Embryonic facial prominence (tissue), 1 donor: ENCODE results near the gene TMEM63A.
A peak's percentile ranks its signal among the peaks of the same experiment; 100 is the strongest.
"Not testable (repeated sequence)": the region's sequence is repeated elsewhere in the genome, so short reads cannot be mapped to it uniquely, and the experiment has no call there.

Source experiments
- DNase-seq: peaks from one replicate; pipeline ENCODE4 v3.0.0-alpha.2; 2016; ENCODE audit errors: extremely low spot score

Gene TMEM63A

DNA sequence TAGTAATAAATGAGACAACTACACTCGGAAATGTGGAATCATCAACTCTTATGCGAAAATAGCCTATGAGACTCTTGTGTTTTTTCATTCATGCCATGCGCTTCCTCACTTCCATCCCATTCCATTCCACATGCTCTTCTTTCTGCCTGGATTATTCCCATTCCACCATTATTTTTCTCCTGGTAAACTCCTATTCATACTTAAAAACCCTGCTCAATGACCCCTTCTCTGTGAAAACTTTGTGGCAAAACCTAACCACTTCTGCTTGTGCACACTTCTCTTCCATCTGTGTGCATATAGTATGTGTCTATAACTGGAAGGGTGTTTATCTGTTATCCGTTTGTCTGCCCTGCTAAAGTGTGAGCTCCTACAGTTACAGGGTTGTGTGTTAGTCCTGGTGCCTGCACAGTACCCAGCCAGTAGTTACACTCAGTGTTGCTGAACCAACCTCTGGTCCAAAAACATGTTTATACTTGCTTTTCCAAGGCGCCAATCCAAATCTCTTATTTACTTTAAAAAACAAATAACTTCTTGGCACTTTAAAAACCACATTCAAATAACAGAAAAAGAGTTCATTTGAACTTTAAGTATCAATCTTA lies 61.6 kb downstream of the TMEM63A start:
- DNase-seq, result no peak

DNA sequence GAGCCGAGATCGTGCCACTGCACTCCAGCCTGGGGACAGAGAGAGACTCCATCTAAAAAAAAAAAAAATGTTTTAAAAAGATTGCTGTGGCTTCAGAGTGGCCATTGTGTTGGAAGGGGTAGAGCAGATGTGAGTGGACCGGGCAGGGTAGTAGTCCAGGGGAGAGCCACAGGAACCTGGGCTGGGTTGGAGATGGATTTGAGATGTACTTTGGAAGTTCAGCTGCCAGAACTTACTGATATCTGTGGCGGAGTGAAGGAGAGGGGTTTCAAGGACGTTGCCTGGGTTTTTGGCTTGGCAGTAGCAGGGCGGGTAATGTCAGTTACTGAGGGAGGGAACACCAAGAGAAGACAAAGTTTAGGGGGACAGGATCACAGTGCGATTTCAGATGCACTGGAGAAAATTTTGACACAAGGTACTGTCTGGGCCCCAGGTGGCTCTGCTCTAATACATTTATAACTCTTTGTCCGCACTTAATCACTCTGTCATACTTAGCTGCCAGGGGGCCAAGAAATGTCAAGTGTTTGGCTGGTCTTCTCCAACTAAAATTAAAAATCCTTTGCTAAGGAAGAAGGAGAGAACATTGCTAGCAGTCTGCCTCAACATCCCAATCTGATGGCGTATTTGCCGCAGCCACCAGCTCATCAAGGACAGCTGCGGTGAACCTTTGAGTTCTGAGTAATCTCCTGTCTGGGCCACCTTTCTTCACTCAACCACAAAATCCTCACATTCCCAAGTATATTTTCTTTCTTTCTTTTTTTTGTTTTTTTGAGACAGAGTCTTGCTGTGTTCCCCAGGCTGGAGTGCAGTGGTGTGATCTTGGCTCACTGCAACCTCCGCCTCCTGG lies 62.6 kb downstream of the TMEM63A start:
- no peak for DNase-seq

DNA sequence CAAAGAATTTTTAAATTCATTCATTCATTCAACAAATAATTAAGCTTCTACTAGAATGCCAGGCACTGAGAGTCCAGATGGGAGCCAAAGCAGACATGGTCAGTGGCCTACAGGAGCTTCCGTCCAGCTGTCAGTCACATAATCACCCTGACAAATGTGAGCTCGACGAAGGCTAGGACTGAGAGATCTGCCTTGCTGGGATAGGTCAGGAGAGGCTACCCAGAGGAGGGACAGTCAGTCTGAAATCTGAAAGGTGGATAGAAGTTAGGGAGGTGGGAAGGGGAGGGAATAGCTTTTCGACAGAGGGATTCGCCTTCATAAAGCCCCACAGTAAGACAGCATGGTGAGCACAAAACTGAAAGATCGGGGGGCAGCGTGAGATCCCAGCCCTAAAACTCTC lies 64.0 kb downstream of the TMEM63A start:
- DNase-seq, result no peak

DNA sequence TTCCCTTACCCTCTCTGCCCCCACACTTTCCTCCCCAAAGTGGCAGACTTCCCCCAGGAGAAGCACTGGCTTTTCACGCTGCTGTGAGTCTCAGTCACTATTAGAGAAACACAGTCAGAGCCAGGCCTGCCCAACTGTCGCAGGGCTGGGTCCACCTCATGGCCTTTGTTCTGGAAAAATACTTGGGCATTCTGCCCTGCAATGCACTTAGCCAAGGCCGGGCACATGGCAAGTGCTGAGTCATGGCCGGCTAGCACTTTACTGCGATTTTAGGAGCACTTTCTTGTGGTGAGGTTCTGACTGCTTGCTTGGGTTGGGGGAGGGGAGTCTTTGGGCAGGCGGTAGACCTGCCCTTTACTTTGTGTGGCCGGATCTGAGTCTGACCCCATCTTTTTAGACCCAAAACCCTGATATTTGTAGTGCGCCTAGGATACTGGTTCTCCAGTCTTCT lies 64.5 kb downstream of the TMEM63A start:
- DNase-seq, result no peak

DNA sequence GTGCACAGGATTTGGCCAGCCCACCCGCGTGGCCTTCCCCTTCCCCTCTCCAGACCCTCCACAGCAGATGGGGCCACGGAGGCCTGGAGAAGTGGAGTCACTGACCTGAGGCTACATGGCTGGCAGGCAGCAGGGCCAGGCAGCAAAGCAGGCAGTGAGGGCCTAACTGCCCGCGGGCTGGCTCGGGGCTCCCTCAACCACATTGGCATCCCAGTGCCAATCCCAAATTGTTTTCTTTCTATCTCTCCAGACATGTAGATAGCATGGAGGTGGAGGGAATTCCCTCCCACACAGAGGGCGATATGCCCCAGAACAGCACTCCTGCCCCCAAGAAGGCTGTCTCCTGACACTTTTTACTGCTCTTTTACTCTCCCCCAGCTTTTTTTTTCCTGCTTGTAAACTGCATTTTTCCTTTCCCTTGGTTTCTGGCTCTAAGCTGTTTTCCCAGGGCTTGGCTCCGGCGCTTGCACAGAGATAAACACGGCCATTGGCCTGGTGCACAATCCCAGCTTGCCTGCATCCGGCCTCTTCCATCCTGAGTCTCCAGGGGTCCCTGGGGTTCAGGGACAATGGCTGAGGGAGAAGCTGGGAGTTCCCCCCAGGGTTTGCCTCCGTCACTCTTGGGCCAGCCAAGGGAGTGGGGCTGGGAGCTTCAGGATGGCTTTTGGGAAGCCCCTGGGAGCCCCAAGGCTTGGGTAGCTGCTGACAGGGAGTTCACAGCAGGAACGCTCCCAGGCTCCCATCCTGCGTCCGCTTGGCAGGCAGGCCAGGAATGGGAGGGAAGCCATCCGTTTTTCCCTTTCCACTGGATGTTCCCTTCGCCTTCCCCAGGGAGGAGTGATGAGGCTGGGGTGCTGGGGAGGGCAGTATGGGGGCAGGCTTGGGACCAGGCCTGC lies 65.3 kb downstream of the TMEM63A start:
- no peak for DNase-seq

DNA sequence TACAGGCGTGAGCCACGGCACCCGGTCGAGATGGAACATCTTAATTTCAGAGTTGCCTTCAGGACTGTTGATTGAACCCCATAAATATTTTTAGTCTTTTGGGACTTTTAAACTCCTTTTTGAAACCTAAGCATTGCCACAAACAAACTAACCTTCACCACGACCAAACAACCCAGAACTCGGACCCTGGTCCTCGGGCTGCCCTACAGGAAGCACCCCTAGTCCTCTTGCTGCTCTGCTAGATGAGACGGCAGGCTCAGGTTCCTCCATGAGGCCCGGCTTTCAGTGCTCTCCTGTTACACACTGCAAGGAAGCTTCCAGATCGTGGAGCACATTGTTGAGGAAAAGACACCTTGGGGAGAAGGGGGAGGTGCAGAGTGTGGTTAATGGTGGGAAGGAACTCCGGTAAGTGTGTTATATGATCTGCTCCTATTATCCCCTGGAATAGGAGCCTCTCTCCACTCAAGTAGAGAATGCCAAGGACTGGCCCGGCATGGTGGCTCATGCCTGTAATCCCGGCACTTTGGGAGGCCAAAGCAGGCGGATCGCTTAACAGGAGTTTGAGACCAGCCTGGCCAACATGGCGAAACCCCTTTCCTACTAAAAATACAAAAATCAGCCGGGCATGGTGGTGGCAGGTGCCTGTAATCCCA lies 66.5 kb downstream of the TMEM63A start:
- DNase-seq, result no peak

DNA sequence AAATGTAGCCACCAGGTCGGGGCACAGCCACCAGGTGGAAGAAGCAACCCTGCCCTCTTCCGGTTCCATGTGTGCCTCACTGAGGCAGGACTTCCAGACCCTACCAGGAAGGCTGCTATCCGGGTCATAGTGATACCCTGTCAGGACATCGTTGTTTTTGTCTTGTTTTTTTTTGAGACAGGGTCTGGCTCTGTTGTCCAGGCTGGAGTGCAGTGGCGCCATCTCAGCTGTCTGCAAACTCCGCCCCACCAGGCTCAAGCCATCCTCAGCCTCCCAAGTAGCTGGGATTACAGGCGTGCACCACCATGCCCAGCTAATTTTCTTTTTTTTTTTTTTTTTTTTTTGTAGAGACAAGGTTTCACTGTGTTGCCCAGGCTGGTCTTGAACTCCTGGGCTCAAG lies 67.1 kb downstream of the TMEM63A start:
- DNase-seq, result not testable (repeated sequence)

DNA sequence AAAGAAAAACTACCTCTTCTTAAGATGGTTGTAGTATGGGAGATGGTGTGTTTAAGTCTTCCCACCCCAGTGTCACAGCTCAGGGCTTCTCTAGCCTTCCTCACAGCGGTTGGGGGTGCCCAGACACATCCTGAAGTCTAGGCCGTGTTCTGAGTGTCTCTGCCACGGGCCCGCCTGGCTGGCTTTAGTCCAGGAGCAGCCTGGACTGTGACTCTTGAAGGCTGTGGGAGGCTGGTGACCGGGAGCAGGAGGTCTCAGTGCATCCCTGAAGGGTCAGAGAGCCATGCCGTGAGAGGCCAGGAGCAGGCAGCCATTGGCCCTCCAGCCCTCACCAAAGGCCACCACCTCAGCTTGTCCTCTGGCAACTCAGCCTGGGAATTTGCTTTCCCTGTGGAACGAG lies 67.8 kb downstream of the TMEM63A start:
- DNase-seq, result no peak

DNA sequence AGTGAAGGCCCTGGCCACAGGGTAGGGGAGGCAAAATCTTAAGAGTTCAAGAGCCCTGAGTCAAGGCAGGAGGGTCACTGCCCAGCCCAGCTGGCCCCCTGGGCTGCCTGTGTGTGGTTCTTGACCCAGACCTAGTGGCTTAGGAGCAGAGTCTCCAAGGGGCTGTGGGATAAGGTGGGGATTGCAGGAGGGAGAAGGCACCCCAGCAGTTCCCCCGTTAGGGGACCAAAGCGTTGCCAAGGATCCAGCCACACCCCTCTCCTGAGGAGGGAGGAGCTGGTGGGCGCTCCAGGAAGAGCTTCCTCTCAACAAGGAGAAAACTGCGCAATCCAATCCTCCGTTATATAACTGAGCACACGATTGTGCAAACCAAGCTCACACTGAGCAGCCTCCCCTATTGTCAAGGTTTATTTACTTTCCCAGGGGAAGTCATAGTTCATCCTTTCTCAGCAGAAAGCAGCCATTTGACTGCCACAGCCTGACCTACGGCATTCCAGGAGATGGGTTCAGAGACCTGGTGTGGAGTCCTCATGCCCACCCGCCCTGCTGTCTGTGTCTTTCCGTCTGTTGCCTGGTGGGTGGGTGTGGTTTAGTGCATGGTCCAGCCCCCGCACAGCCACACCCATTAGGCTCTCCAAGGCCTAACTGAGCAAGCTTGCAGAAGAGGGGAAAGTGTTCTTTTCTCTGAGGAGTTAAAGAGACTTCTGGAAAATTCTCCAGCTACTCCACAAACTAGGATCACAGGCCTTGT lies 68.8 kb downstream of the TMEM63A start:
- DNase-seq, result no peak

DNA sequence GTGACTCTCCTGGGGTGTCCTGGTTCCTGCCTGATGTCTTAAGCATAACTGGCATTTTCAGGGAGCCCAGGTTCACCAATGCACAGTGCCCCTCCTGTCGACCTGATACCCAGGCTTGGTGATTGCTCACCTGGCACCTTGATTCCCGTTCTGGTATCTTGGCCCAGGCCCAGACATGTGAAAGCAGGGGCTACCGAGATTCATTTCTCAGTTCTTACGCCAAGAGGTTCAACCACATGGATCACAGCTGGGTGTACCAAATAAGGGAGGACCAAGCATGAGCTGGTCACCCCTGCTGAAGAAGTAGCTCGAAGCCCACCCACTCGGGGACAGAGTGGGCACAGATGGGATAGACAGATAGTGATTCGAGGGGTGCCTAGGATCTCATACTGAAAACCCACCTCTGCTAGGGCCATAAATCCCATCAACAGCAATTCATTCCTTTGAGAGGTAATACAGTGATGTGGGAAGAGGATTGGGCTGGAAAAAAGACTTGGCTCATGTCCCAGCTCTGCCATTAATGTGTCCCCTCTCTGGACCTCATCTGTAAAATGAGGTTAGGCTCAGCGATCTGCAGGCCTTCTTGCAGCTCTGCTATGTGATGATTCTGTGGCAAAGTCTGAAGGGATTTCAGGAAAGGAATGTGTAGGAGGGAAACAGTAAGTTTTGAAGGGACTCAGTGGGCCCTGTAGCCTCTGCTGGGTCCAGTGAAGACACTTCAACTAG lies 69.5 kb downstream of the TMEM63A start:
- DNase-seq, result no peak

DNA sequence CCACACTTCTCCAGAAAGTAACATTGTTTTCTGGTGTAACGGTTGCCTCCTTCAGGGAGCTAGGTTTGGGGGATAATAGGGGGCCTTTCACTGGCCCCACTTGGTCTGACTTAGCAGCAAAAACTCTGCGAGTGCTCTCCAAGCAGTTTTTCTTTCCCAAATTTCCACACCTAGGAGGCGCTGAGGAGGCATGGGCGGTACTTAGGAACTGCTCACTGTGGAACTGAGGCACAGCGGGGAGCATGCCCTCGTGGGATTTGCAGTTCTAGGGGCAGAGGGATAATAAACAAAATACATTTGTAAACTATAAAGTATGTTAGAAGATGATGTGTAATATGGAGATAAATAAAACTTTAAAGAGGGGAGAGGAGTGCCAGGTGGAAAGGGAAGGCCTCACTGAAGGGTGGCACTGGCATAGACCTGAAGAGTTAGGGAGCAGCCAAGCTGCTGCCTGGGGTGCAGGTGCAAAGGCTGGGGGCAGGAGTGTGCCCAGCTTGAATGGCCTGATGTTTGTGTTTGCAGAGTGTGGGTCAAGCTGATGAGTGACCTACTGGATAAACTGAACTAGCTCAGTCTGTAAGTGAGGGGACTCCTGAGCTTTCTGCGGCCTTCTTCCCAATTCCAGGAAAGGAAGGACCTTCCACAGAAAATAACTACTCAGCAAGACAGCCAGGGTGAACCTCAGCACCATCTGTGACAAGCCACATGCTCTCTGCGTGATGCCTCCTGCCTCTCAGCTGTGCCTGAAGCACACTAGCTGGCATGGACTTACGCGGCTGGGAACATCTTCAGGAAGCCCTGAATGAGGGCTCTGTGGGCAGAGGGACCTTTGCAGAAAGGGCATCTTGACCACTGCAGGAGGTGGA lies 70.3 kb downstream of the TMEM63A start:
- DNase-seq, result no peak

DNA sequence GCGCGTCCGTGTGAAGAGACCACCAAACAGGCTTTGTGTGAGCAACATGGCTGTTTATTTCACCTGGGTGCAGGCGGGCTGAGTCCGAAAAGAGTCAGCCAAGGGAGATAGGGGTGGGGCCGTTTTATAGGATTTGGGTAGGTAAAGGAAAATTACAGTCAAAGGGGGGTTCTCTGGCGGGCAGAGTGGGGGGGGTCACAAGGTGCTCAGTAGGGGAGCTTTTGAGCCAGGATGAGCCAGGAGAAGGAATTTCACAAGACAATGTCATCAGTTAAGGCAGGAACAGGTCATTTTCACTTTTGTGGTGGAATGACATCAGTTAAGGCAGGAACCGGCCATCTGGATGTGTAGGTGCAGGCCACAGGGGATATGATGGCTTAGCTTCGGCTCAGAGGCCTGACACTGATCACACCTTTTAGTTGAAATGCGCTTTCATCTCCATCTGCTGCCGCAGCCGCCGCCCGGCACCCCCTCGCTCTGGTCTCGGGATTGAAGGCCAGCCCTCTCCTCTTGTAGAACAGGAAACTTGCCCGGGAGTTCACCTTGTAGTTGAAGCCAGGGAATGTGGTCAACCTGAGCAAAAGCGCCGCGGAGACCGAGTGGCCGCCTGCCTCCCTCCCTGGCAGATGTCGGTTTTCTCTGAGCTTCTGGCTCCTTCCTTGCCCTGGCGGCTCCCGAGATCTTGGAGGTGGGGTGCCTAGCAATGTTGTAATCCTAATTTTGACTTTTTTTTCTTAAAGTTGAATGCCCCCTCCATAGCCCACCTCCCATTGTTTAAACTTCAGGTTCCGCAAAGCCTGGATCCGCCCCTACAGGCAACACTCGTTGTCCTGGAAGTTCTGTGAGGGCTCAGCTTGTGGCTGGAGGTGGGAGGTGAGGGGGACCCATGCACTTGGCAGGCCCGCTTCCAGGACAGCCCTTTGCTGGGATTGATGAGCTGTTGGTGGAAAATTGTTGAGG lies 71.3 kb downstream of the TMEM63A start:
- not testable (repeated sequence) for DNase-seq

DNA sequence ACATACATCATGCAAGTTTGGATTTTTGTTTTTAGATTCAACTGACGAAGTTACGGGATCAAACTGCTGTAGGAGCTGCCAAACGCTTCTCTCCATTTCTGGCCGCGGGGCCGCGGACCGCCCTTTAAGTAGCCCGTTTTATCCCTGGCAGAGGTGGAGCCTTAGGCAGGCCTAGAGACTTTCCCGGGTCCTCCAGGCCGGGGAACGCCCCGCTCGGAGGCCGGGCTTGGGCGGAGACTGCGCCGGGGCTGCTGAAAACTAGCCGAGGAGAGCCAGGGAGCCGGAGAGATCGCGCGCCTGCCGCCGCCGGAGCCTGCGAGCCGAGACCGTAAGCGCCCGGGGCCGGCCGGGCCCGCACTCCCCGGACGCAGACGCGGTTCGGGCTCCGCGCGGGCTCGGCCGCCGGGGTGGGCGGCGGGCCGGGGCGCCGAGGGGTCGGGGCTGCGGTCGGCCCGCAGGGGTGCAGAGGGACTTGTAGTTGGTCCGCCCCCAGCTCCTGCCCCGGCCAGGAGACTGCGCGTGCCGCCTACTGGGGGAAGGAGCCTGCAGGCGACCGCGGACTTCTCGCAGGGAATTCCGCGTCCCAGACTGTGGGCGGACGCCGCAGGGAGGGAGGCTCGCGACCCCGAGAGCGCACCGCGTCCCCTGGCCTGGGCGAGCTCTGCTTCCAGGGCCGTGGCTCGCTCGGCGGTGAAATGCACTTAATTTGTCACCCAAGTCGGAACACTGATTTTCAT lies 72.2 kb downstream of the TMEM63A start, which contains the start of gene EPHX1:
Gene EPHX1, plus strand, starts transcription at position 283 of the 737 bp plus-strand sequence. CDS start 18,606 bp downstream, outside the sequence.
- DNase-seq, result peak; percentile 71

DNA sequence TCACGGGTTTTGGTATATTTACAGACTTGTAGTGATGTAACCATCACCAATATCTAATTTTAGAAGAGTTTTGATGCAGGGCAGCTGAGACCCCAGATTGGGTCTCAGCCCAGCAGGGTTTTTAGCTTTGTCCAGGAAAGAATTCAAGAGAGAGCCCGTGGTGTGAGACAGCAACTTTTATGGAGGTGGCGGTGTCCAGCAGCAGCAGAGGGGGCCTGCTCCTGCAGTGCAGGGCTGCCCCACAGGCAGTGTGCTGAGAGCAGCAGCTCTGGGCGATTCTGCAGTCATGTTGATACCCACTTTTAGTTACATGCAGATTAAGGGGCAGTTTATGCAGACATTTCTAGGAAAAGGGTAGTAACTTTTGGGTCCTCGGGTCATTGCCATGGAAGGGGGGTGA lies 74.0 kb downstream of the TMEM63A start:
- no peak for DNase-seq

DNA sequence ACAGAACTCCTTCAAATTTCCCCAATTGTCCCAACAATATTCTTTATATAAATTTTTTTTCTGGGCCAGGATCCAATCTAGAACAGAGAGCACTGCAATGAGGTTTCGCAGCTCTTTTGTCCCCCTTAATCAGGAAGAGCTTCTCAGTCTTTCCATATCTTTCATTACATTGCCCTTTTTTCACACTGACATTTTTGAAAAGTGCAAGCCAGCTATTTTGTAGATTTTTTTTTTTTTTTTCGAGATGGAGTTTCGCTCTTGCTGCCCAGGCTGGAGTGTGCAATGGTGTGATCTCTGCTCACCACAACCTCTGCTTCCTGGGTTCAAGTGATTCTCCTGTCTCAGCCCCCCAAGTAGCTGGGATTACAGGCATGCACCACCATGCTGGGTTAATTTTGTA lies 75.4 kb downstream of the TMEM63A start:
- DNase-seq, result not testable (repeated sequence)

DNA sequence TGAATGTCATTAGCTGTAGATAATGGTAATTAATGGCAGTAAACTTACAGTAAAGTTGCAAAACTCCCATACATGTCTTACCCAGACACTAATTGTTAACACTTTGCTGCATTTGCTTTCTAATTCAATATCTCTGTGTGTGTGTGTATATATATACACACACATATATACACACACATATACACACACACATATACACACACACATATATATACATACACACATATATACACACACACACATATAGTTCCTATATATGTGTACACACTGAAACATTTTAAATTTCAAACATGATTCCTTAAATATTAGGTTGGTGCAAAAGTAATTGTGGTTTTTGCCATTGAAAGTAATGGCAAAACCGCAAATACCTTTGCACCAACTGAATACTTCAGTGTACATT lies 75.9 kb downstream of the TMEM63A start:
- no peak for DNase-seq

DNA sequence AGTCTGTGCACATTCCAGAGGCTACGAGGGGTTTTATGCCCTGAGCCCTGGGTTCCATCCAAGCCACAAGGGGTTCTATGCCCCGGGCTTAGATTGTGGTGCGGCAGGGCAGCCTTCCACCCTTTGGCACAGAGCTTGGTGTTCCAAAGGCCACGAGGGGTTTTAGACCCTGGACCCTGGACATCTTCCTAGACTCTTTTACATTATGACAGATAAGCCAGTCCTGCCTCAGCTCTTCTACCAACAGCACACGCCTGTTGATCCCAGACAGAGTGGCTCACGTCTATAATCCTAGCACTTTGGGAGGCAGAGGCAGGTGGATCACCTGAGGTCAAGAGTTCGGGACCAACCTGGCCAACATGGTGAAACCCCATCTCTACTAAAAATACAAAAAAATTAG lies 81.0 kb downstream of the TMEM63A start:
- not testable (repeated sequence) for DNase-seq
